Measurements from ENCODE around the gene SLAMF1.

Gene SLAMF1

GRCh38 chr1:160644399-160644798 lies 2.4 kb downstream of the SLAMF1 start:
- DNase-seq = no peak
- no peak for TF ChIP-seq CTCF (IDR thresholded peaks at IDR 0.05; ENCODE audit: low read depth, low read length)
- Histone ChIP-seq H3K27me3 (ENCODE audit: insufficient read depth, low read depth, severe bottlenecking) (peaks cover 95% of the 10 kb centered on the region), H3K9me3 (ENCODE audit: severe bottlenecking) (peaks cover 3% of the 10 kb centered on the region), H3K36me3 (no peaks in the 10 kb centered on the region), H3K27ac (no peak overlapping the region), H3K4me3 (ENCODE audit: low read depth, low read length) (no peak overlapping the region)

- TF ChIP-seq CTCF (IDR thresholded peaks at IDR 0.05; ENCODE audit: low read depth, low read length) = no peak
- H3K36me3 ChIP-seq = no peaks in the 10 kb centered on the region
- no peak for DNase-seq
- H3K9me3 ChIP-seq (ENCODE audit: severe bottlenecking) = no peaks in the 10 kb centered on the region
- peaks cover 95% of the 10 kb centered on the region for H3K27me3 ChIP-seq (ENCODE audit: insufficient read depth, low read depth, severe bottlenecking)
- H3K4me3 ChIP-seq (ENCODE audit: low read depth, low read length) = no peak overlapping the region
- no peak overlapping the region for H3K27ac ChIP-seq
These were observed 3.7 kb downstream of the SLAMF1 start for GRCh38 chr1:160643138-160643537.

GRCh38 chr1:160642281-160642644 lies 4.6 kb downstream of the SLAMF1 start:
- Histone ChIP-seq H3K27me3 (ENCODE audit: insufficient read depth, low read depth, severe bottlenecking) (peaks cover 97% of the 10 kb centered on the region), H3K27ac (no peak overlapping the region), H3K9me3 (ENCODE audit: severe bottlenecking) (no peaks in the 10 kb centered on the region), H3K4me3 (ENCODE audit: low read depth, low read length) (no peak overlapping the region), H3K36me3 (no peaks in the 10 kb centered on the region)
- no peak for DNase-seq
- TF ChIP-seq CTCF (IDR thresholded peaks at IDR 0.05; ENCODE audit: low read depth, low read length) = no peak

GRCh38 chr1:160641323-160642280 lies 5.2 kb downstream of the SLAMF1 start:
- DNase-seq = no peak
- H3K9me3 ChIP-seq (ENCODE audit: severe bottlenecking) = no peaks in the 10 kb centered on the region
- no peak overlapping the region for H3K4me3 ChIP-seq (ENCODE audit: low read depth, low read length)
- no peak overlapping the region for H3K27ac ChIP-seq
- no peaks in the 10 kb centered on the region for H3K36me3 ChIP-seq
- peaks cover 97% of the 10 kb centered on the region for H3K27me3 ChIP-seq (ENCODE audit: insufficient read depth, low read depth, severe bottlenecking)
- TF ChIP-seq CTCF (IDR thresholded peaks at IDR 0.05; ENCODE audit: low read depth, low read length) = no peak

GRCh38 chr1:160640359-160641123 lies 6.3 kb downstream of the SLAMF1 start:
- no peak for DNase-seq
- no peak overlapping the region for H3K4me3 ChIP-seq (ENCODE audit: low read depth, low read length)
- TF ChIP-seq CTCF (IDR thresholded peaks at IDR 0.05; ENCODE audit: low read depth, low read length) = no peak

More at GRCh38 chr1:160640359-160641123, 6.3 kb downstream of the SLAMF1 start:
- Histone ChIP-seq H3K27me3 (ENCODE audit: insufficient read depth, low read depth, severe bottlenecking) (peaks cover 97% of the 10 kb centered on the region), H3K27ac (no peak overlapping the region), H3K9me3 (ENCODE audit: severe bottlenecking) (no peaks in the 10 kb centered on the region), H3K36me3 (no peaks in the 10 kb centered on the region)
